OCI-LY3 (cell line): ENCODE results near the gene PPP2R2C.

Experiments
- CTCF ChIP-seq: fragments of 200-600, 300-600 bp; sonication (generic); IDR thresholded peaks from 2 replicates; pipeline ENCODE4 v1.5.1; 2014; ENCODE audit warnings: antibody characterized with exemption, low read length, low read depth
- EZH2phosphoT487 ChIP-seq: fragments of 200-600 bp; shearing (Covaris generic); IDR thresholded peaks from 2 replicates; pipeline ENCODE4 v1.6.1; 2018; ENCODE audit warnings: antibody characterized with exemption, mixed run types, low read depth

GRCh38 chr4:6451309-6451708, 21.1 kb downstream of the PPP2R2C start:
- TF ChIP-seq CTCF (no peak), EZH2phosphoT487 (no peak)
